K562 (cell line): ENCODE data around the gene CHSY1. TPM values are rescaled to one million over a fixed set of nuclear protein-coding genes. Genes with fewer than 3 reads are reported as not detected.

Experiments
- ATAC-seq: fragments of 200-7000 bp; cut with Tn5 transposase; 3 replicates; pipeline ENCODE4 v1.9.1; 2020; ENCODE audit warnings: moderate library complexity
- BruUV-seq: library from RNA; stranded (reverse); fragments of 400-500 nt; replicated peaks from 2 replicates; lab custom pipeline; 2021; lab: Mats Ljungman, UMichigan
- CTCF ChIA-PET: fragments of 300-600 bp; formaldehyde crosslinking; extraction: SDS; loops from one replicate; lab custom pipeline; 2021; ENCODE audit warnings: low intra/inter-chr PET ratio; lab: Yijun Ruan, JAX
- POLR2A ChIA-PET: fragments of 300-600, 350-650 bp; sonication (Branson Sonifier 250); formaldehyde crosslinking; extraction: SDS; loops from one replicate; lab custom pipeline; 2021; ENCODE audit warnings: antibody characterized with exemption, inconsistent platforms; lab: Yijun Ruan, JAX
- DNase-seq, 4 experiments: peaks; one replicate each; pipeline versions ENCODE4 v3.0.0 to v3.0.0-alpha.2; 2011 to 2018; ENCODE audit warnings: low spot score in 3 of 4, mixed read lengths in 3 of 4; ENCODE audit errors: extremely low read depth in 1 of 4
- FAIRE-seq: peaks from 2 replicates; lab custom pipeline; 2011; peaks lifted over from hg19 to GRCh38; lab: Jason Lieb, UNC
- H2AFZ ChIP-seq: 2 replicates; pipeline ENCODE4 v1.6.0; 2011; ENCODE audit warnings: low read depth, low read length, control low read depth, inconsistent platforms
- H3K27ac ChIP-seq: fragments of 200-600 bp; 3 replicates; pipeline ENCODE4 v1.8.0; 2011; ENCODE audit warnings: low read depth, mild to moderate bottlenecking, control low read depth, inconsistent platforms, low read length, moderate library complexity, mixed read lengths; ENCODE audit errors: extremely low read depth
- H3K27me3 ChIP-seq, 2 experiments: fragments of 300-600 bp in 1 of 2; 2 replicates in 1 of 2; 3 replicates in 1 of 2; pipeline versions ENCODE4 v1.6.0 to v1.8.0; 2011; ENCODE audit warnings: inconsistent platforms in 2 of 2, low read length in 2 of 2, mild to moderate bottlenecking in 1 of 2, mixed read lengths in 1 of 2, moderate library complexity in 1 of 2; ENCODE audit not compliant: control insufficient read depth in 2 of 2, insufficient read depth in 2 of 2
- H3K36me3 ChIP-seq: fragments of 300-600 bp; 3 replicates; pipeline ENCODE4 v1.8.0; 2011; ENCODE audit warnings: mild to moderate bottlenecking, low read length, inconsistent platforms; ENCODE audit not compliant: control insufficient read depth, insufficient read depth
- H3K4me1 ChIP-seq, 2 experiments: fragments of 200-600 bp in 1 of 2; replicated peaks in 1 of 2; 2 replicates in 1 of 2; 3 replicates in 1 of 2; pipeline versions ENCODE4 v1.5.1 to v1.8.0; 2011; ENCODE audit warnings: inconsistent platforms in 2 of 2, low read length in 2 of 2, mild to moderate bottlenecking in 1 of 2, mixed read lengths in 1 of 2, moderate library complexity in 1 of 2; ENCODE audit not compliant: control insufficient read depth in 2 of 2, insufficient read depth in 2 of 2
- H3K4me2 ChIP-seq: 2 replicates; pipeline ENCODE4 v1.6.1; 2011; ENCODE audit warnings: low read length, control low read depth, inconsistent platforms, mixed read lengths; ENCODE audit not compliant: insufficient read depth
- H3K4me3 ChIP-seq: fragments of 200-600 bp; sonication (generic), shearing (Covaris generic); 2 replicates; pipeline ENCODE4 v1.5.1; 2016; ENCODE audit warnings: control low read depth, inconsistent platforms
- H3K79me2 ChIP-seq: fragments of 200-600 bp; 3 replicates; pipeline ENCODE4 v1.8.0; 2011; ENCODE audit warnings: low read length, inconsistent platforms; ENCODE audit not compliant: control insufficient read depth, insufficient read depth
- H3K9ac ChIP-seq, 2 experiments: 2 replicates each; pipeline versions ENCODE4 v1.6.0 to v1.6.1; 2011; ENCODE audit warnings: low read depth in 2 of 2, low read length in 2 of 2, control low read depth in 1 of 2, inconsistent platforms in 1 of 2, mild to moderate bottlenecking in 1 of 2, mixed read lengths in 1 of 2; ENCODE audit not compliant: insufficient read depth in 1 of 2
- H3K9me1 ChIP-seq: one replicate; pipeline ENCODE4 v1.6.0; 2011; ENCODE audit warnings: inconsistent platforms, mild to moderate bottlenecking, low read length, moderate library complexity; ENCODE audit not compliant: control insufficient read depth, insufficient read depth
- H3K9me3 ChIP-seq: replicated peaks from 2 replicates; pipeline ENCODE4 v1.5.1; 2011; ENCODE audit warnings: low read depth, low read length, inconsistent platforms; ENCODE audit not compliant: control insufficient read depth, insufficient read depth
- H4K20me1 ChIP-seq: replicated peaks from 2 replicates; pipeline ENCODE4 v1.6.1; 2011; ENCODE audit warnings: low read length, inconsistent platforms, mixed read lengths; ENCODE audit not compliant: control insufficient read depth, insufficient read depth
- BDP1 ChIP-seq: IDR thresholded peaks from 3 replicates; pipeline ENCODE4 v1.6.1; 2011; ENCODE audit not compliant: insufficient read length, insufficient read depth
- BRD4 ChIP-seq: fragments of 200-600 bp; sonication (generic); IDR thresholded peaks from 2 replicates; pipeline ENCODE4 v1.6.1; 2017; ENCODE audit warnings: inconsistent platforms
- C11orf30 ChIP-seq: fragments of 450-650 bp; IDR thresholded peaks from 2 replicates; pipeline ENCODE4 v1.6.1; 2016; ENCODE audit warnings: low read depth, mild to moderate bottlenecking
- CHD1 ChIP-seq: fragments of 200-600 bp; sonication (generic); IDR thresholded peaks from one replicate; pipeline ENCODE4 v1.6.1; 2012; ENCODE audit warnings: mild to moderate bottlenecking, moderate library complexity, low read length, inconsistent platforms
- CXXC5 ChIP-seq: fragments of 250-450 bp; sonication (Bioruptor Pico); IDR thresholded peaks from 2 replicates; pipeline ENCODE4 v1.8.0; 2022; ENCODE audit warnings: inconsistent platforms, mild to moderate bottlenecking, moderate library complexity
- JUN ChIP-seq, 2 experiments: sonication (generic) in 1 of 2; formaldehyde crosslinking in 1 of 2; IDR thresholded peaks; 2 replicates each; pipeline versions ENCODE4 v1.6.1 to v1.8.0; 2012 to 2022; ENCODE audit warnings: borderline replicate concordance in 2 of 2, mild to moderate bottlenecking in 2 of 2, improper control_type of control experiment in 1 of 2, low read depth in 1 of 2, low read length in 1 of 2, missing genetic modification reagents in 1 of 2
- MAFG ChIP-seq: fragments of 450-650 bp; conservative IDR thresholded peaks from 2 replicates; pipeline ENCODE4 v1.6.1; 2016; ENCODE audit warnings: missing genetic modification characterization, missing compliant biosample characterization
- ZNF316 ChIP-seq: fragments of 450-650 bp; IDR thresholded peaks from 2 replicates; pipeline ENCODE4 v1.6.1; 2016
- WGBS: fragments of 100-300 bp; shearing (Covaris generic); methylation state at CpG from one replicate; pipeline ENCODE4 v1.1.6; 2016; ENCODE audit warnings: low coverage, mixed read lengths; ENCODE audit not compliant: insufficient coverage; ENCODE audit errors: missing lambda C conversion rate; 5-methylcytosine and 5-hydroxymethylcytosine counted together
- in situ Hi-C: fragments of 300-500 bp; cut with MboI; formaldehyde crosslinking; loops from 4 replicates; pipeline ENCODE4 v1.15.0; 2018; ENCODE audit warnings: inconsistent platforms, mixed read lengths
- intact Hi-C: fragments of 100-400 bp; cut with micrococcal nuclease; formaldehyde crosslinking; loops from 2 replicates; pipeline ENCODE4 v1.14.2; 2022
- polyA plus RNA-seq, 8 experiments: library from polyadenylated mRNA; depleted of rRNA in 4 of 8; stranded (reverse) in 5 of 8; unstranded in 3 of 8; fragments of >200 nt; fragmentation: Nextera tagmentation in 2 of 8; fragmentation: Illumina TruSeq in 1 of 8; extraction: Ambion mirVana in 2 of 8; extraction: Trizol in 1 of 8; gene quantifications; 2 replicates each; pipeline versions ENCODE4 v1.2.1 to v1.2.3, GENCODE V29; 2011 to 2014; ENCODE audit warnings: inconsistent platforms in 1 of 8, missing spikeins in 1 of 8
- total RNA-seq, 7 experiments: library from RNA; depleted of rRNA in 6 of 7; stranded (reverse); fragments of >200 nt in 6 of 7; fragmentation: Illumina TruSeq in 2 of 7; extraction: Trizol in 2 of 7; gene quantifications; 2 replicates each; pipeline versions ENCODE4 v1.2.1 to v1.2.3, GENCODE V29; 2011 to 2021; ENCODE audit warnings: low replicate concordance in 1 of 7
- TF ChIP-seq, protein P1 (sequence below), 2 experiments: IDR thresholded peaks in 1 of 2; conservative IDR thresholded peaks in 1 of 2; 2 replicates each; pipeline ENCODE4 v1.6.1; 2016; ENCODE audit warnings: low read depth in 2 of 2, mild to moderate bottlenecking in 1 of 2, missing compliant biosample characterization in 1 of 2, missing genetic modification characterization in 1 of 2, moderate library complexity in 1 of 2

Gene CHSY1
- total and polyA plus RNA-seq, 9 of the 15 experiments (the other 6 are each of a cell fraction or from before 2014, with no cell fraction given): 7.0 to 16.4 (median 13.4) TPM

DNA sequence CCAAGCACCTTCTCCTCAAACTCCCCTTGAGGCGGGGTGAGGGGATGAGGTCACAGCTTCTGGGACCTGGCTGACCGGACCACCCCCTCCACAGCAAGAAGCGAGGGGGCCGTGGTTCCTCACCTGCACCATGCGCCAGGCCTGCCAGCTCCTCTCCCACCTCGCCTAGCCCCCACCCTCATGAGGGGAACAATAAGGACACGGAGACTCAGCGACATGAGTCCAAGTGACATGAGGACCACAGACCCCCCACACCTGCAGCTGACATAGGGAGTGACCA lies 118.7 kb downstream of the CHSY1 start (continued):
- no peak for TF ChIP-seq JUN (IDR thresholded peaks at IDR 0.05; ENCODE audit: borderline replicate concordance, low read depth, low read length)
- TF ChIP-seq JUN (CRISPR knock-in tag; IDR thresholded peaks at IDR 0.05; ENCODE audit: borderline replicate concordance): no peak
- no peak for TF ChIP-seq CXXC5 (CRISPR knock-in tag)
- TF ChIP-seq CHD1: no peak
- TF ChIP-seq BRD4: no peak
- TF ChIP-seq, all 486 proteins: peak for 0

DNA sequence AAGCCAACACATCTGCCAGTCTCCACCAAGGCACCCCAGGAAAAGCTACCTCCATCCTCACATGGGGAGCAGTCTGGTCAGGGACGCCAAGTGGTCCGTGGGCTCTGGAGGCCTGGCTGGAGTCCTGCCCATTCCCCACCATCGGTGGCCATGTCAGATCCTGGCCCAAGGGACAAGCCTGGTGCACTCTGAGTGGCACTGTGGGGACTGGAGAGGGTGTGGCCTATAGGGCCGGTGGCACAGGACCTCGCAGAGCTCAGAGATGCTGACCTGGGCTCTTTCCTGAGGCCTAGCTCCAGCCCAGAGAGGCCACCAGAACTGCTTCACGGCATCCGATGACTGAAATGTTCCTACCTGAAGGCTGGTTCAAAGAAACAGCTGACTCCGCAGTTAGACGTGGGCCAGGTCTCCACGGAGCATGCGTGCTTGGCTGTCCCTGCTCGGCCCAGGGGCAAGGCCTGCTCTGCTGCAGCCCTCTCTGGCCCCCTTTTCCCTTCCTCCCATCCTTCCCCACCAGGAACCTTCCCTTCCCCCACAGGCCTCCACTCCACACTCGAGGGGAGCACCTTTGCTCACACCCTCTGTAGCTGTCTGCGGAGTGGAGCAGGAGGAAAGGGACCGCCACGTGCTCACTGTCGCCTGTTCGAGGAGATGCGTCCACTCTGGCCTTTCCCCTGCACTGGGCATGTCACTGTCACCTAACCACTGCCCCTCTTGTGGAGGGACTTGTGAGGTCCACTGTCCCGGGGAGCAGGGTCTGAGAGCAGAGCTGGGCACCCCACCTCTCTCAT lies 119.3 kb downstream of the CHSY1 start:
- peaks cover 3% of the 10 kb centered on the region; the same call in 1 of the 2 replicates for H4K20me1 ChIP-seq
- no peak overlapping the region for H2AFZ ChIP-seq
- H3K9me1 ChIP-seq: no peaks in the 10 kb centered on the region
- DNase-seq (no peak), FAIRE-seq (no peak), ATAC-seq (no peak)
- 43% methylated on average over 17 of the region's 20 CpGs for WGBS
- intact Hi-C loops (no loop called here), in situ Hi-C loops (no loop called here)
- CTCF ChIA-PET: no interaction called here
- H3K36me3 ChIP-seq: no peaks in the 10 kb centered on the region
- no peak overlapping the region for H3K27ac ChIP-seq
- TF ChIP-seq MAFG (tag): peak; percentile 27; the same call in 1 of the 2 replicates
- no peak for TF ChIP-seq BDP1
- TF ChIP-seq ZNF316: peak; percentile 63
- TF ChIP-seq, protein P1, sequence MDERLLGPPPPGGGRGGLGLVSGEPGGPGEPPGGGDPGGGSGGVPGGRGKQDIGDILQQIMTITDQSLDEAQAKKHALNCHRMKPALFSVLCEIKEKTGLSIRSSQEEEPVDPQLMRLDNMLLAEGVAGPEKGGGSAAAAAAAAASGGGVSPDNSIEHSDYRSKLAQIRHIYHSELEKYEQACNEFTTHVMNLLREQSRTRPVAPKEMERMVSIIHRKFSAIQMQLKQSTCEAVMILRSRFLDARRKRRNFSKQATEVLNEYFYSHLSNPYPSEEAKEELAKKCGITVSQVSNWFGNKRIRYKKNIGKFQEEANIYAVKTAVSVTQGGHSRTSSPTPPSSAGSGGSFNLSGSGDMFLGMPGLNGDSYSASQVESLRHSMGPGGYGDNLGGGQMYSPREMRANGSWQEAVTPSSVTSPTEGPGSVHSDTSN (CRISPR knock-in tag; IDR thresholded peaks at IDR 0.05; ENCODE audit: low read depth): no peak
- TF ChIP-seq, protein P1 (tag; conservative IDR thresholded peaks at IDR 0.05; ENCODE audit: low read depth): no peak
- peak; percentile 55 for TF ChIP-seq C11orf30
- no peaks in the 10 kb centered on the region for H3K79me2 ChIP-seq
- H3K27me3 ChIP-seq: peaks cover 0 to 15% of the 10 kb centered on the region in 2 experiments; a peak in 3 of 5 replicates
- peak overlapping the region in 1 of 2 experiments; percentile 32; a peak in 2 of 4 replicates for H3K9ac ChIP-seq
- H3K4me3 ChIP-seq: no peak overlapping the region
- POLR2A ChIA-PET: interaction anchor here (0.6 kb wide), 1 partner anchor 825 kb away, joined by 4 read pairs; no protein-coding TSS in a partner anchor
- H3K4me2 ChIP-seq: no peak overlapping the region
- H3K4me1 ChIP-seq: peaks cover 8 to 22% of the 10 kb centered on the region in 2 experiments; a peak in 4 of 5 replicates
- peaks cover 6% of the 10 kb centered on the region for H3K9me3 ChIP-seq
- no TSS peak for BruUV-seq
